GM13976 (cell line): Measurements from ENCODE around the gene MLLT10.

Source experiments
- DNase-seq: peaks from one replicate; pipeline ENCODE4 v3.0.0; 2012; ENCODE audit warnings: low spot score
- in situ Hi-C: fragments of 300-500 bp; cut with MboI; formaldehyde crosslinking; loops from one replicate; pipeline ENCODE4 v1.12.0; 2022; ENCODE audit warnings: low sequenced_read_pairs, mixed read lengths, inconsistent platforms; ENCODE audit not compliant: unreplicated experiment
- TF ChIP-seq, protein P1 (sequence below): IDR thresholded peaks from 2 replicates; pipeline ENCODE4 v1.5.1; 2012; ENCODE audit warnings: borderline replicate concordance, mild to moderate bottlenecking; ENCODE audit not compliant: insufficient read depth; ENCODE audit errors: extremely low read depth, missing control alignments, control extremely low read depth

The MLLT10 gene

DNA sequence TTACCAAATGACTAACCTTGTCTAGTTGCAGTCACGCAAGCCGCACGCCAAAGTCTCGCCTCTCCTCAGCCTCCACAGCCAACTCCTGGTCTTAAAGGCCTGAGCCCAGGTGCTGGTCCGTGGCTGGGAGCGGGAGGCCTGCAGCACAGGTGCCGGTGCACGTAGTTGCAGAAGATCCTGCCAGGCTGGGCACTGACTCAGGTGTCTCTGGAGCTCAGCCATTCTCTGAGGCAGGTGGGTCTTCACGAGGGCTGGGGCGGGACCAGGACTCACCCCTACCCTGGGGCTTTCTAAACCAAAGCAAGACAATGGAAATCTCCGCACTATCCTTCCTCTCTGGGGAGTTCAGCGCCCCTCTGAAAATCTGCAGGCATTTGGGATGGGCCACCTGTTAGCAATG lies 216.4 kb downstream of the MLLT10 start:
- DNase-seq, result no peak
- TF ChIP-seq, protein P1, sequence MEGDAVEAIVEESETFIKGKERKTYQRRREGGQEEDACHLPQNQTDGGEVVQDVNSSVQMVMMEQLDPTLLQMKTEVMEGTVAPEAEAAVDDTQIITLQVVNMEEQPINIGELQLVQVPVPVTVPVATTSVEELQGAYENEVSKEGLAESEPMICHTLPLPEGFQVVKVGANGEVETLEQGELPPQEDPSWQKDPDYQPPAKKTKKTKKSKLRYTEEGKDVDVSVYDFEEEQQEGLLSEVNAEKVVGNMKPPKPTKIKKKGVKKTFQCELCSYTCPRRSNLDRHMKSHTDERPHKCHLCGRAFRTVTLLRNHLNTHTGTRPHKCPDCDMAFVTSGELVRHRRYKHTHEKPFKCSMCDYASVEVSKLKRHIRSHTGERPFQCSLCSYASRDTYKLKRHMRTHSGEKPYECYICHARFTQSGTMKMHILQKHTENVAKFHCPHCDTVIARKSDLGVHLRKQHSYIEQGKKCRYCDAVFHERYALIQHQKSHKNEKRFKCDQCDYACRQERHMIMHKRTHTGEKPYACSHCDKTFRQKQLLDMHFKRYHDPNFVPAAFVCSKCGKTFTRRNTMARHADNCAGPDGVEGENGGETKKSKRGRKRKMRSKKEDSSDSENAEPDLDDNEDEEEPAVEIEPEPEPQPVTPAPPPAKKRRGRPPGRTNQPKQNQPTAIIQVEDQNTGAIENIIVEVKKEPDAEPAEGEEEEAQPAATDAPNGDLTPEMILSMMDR, result no peak
- in situ Hi-C loops, result no loop called here

DNA sequence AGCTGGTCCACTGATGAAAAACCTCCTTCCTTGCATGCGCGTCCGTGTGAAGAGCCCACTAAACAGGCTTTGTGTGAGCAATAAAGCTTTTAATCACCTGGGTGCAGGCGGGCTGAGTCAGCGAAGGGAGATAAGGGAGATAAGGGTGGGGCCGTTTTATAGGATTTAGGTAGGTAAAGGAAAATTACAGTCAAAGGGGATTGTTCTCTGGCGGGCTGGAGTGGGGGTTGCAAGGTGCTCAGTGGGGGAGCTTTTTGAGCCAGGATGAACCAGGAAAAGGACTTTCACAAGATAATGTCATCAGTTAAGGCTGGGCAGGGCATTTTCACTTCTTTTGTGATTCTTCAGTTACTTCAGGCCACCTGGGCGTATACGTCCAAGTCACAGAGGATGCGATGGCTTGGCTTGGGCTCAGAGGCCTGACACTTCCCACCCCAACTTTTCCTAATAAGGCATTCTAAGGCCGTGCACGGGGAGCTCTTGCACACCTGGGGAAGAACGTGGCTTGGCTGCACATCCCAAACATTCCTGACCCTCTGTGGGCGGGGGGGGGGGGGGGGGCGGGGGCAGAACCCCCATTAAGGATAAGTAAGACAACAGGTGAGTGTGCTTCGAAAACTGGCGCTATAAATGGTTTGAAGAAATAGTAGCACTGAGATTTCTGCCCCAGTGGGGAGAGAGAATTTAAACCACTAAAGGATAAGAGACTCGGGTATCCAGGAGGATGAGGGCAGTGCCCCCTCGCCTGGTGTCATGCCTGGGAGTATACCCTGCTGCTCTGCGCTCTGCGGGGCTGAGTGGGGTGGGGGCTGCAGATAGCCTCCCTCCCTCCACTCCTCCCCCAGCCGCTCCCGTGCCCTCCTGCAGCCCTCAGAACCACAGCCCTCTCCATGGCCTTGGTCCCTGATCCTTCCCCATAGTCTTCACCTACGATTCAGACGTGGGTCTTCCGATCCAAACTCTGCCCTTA lies 217.6 kb downstream of the MLLT10 start:
- DNase-seq, result no peak
- in situ Hi-C loops, result no loop called here
- TF ChIP-seq, protein P1, result no peak

DNA sequence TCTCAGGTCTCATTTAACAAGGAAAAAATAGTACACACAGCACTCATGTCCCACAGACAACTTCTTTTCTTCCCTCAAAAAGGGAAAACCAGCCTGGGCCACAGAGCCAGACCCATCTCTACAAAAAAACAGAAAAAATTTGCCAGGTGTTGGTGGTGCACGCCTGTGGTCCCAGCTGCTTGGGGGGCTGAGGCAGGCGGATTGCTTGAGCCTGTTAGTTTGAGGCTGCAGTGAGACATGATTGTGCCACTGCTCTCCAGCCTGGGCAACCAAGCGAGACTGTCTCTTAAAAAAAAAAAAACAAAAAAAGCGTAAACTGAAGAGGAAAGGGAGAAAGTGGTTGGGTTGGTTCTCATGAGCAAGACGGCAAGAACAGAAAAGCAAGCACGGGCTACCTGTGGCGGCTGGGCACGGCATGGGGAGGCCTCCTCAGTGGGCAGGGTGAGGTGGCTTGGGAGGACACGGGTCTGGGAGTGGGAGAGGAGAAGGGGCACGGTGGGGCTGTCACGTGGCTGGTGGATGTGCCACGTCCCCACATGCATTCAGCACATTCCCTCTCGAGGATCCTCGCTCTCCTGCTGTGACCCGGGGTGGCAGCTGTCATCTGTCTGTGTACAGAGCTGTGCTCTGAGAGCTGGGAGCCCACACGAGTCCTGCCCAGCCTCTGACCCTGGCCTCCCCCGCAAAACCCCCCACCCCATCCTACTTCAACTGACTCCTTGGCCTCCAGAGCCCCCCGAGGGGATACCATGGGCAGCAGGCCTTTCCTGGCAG lies 219.7 kb downstream of the MLLT10 start:
- DNase-seq, result no peak
- in situ Hi-C loops, result no loop called here
- TF ChIP-seq, protein P1, result no peak

DNA sequence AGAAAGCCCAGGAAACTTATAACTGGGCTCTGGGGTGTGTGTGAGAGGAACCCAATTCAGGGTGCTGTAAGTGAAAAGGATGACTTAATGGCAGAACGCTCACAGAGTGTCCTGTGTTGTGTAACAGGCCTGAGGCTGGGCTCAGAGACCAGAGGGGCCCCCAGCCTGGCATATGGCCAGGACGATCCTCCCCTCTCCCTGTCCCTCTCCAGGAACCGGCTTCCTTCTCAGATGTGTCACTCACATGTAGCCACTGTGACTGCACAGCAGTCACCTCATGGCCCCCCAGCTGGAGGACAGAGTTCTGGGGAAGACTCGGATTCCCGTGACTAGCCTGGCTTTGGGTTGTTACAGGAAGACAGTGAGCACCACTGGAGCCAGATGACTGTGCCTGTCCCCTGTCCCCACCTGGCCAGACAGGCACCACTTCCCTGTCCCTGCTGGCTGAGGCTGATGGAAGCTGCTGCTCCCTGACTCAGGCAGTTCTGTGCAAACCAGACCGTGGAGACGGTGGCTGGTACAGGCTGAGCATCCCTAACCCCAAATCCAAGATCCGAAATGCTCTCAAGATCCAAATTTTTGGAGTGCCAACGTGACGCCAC lies 220.5 kb downstream of the MLLT10 start:
- in situ Hi-C loops, result no loop called here
- no peak for DNase-seq
- TF ChIP-seq, protein P1, result no peak

DNA sequence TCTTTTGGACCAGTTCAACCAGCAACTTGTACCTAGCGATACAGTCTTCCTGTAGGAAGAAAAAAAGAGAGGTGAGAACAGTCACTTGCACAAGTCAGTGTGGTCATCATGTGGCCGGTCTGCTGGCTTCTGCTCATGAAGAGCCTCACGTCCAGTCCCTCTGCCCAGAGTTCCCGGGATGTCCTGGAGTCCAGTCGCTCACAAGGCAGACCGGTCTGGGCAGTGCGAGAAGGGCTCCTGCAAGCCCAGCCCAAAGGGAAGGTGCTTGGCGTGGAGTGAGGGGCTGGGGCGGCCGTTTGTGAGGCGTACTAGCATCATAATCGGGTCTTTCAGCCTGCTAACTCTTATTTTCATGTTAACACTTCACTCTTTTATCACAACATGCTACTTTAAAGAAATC lies 222.7 kb downstream of the MLLT10 start:
- TF ChIP-seq, protein P1, result no peak
- no peak for DNase-seq
- in situ Hi-C loops, result no loop called here

DNA sequence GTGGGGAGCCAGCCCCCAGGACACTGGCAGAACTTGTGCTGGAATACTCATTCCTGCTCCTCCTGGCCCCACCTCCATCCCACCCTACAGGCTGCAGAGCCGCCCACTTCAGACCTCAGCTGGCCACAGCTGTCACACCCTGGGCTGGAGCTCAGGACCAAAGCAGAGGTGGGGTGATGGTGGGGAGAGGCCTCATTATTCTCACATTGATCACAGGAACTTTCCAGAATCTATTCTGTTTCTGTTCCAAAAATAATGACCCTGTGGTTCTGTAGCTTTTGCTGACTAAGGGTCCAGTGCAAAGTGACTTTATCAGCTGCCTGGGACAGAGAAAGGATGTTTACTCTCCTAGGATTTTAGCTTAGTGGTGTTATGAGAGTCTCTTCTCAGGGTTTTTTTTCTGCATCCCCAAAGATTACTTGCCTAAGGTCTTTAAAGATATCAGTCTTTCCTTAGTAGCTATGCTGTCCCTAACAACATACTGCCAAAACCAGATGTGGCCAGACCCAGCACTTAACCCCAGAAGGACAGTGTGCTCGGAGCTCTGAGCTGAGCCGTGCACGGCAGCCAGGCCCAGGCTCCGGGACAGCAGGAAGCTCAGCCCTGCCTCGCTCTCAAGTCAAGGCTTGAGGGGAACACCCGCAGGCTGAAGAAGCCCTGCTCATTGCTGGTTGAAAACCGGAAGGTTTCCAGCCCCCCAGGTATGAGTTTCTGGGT lies 223.3 kb downstream of the MLLT10 start:
- in situ Hi-C loops, result no loop called here
- no peak for DNase-seq
- TF ChIP-seq, protein P1, result no peak
